Activated naive CD4-positive, alpha-beta T cell treated with anti-CD3 and anti-CD28 coated beads, Interleukin-2, amount 50 U/mL, for 16 hours (primary cell): ENCODE data around the gene TIGD3.
A peak's percentile ranks its signal among the peaks of the same experiment; 100 is the strongest.

Source experiments
- DNase-seq: peaks from one replicate; pipeline ENCODE4 v3.0.0-alpha.2; 2020

TIGD3 gene

DNA sequence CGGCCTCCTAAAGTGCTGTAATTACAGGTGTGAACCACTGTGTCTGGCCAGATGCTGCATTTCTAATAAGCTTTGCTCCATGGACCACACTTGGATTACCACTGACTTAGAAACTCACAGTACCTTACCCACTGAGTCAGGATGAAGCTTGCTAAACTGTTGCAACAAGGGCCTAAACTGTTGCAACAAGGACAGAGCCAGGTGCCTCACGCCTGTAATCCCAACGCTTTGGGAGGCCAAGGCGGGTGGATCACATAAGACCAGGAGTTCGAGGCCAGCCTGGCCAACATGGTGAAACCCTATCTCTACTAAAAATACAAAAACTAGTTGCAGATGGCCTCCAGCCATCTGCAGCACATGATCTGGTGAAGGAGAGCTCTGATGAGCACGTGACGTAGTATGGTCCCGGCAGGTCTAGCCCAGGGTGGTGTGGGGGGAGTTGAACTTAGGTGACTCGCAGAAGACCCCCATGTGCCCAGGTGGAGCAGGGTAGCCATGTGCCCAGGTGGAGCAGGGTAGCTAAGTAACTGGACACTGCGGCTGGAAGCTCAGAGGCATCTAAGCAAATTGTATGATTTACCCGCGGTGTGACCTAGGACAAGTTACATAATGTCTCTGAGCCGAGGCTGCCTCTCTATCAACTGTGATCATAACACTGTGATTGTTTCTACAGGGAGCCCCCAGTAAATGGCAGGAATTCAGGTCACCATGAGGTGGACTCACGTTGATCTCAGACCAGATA, 19.5 kb downstream of the TIGD3 start:
- DNase-seq, result no peak

GRCh38 chr11:65375012-65375411, 20.5 kb downstream of the TIGD3 start:
- DNase-seq, result no peak

- DNase-seq, result no peak
Observed at GRCh38 chr11:65376138-65376713, 21.7 kb downstream of the TIGD3 start.

- no peak for DNase-seq
Observed at GRCh38 chr11:65377036-65377435, 22.5 kb downstream of the TIGD3 start.

DNA sequence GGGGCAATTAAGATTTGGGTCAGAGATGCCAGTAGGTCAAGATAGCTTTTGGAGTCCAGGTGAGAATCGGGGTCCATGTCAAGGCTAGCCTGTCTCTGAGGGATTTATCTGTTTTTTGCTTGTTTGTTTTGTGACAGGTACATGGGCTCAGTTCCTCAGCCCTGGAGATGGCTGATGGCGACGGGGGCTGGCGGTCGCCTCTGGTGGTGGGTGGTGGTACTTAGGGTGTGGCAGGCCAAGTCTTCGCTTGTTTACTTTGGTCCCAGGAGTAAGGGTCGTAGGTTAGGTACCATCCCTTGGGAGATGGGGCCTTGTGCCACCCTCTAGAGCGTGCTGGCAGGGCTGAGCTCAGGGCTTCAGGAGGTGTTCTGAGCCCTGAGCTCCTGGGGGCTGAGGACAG, 23.2 kb downstream of the TIGD3 start:
- no peak for DNase-seq

DNA sequence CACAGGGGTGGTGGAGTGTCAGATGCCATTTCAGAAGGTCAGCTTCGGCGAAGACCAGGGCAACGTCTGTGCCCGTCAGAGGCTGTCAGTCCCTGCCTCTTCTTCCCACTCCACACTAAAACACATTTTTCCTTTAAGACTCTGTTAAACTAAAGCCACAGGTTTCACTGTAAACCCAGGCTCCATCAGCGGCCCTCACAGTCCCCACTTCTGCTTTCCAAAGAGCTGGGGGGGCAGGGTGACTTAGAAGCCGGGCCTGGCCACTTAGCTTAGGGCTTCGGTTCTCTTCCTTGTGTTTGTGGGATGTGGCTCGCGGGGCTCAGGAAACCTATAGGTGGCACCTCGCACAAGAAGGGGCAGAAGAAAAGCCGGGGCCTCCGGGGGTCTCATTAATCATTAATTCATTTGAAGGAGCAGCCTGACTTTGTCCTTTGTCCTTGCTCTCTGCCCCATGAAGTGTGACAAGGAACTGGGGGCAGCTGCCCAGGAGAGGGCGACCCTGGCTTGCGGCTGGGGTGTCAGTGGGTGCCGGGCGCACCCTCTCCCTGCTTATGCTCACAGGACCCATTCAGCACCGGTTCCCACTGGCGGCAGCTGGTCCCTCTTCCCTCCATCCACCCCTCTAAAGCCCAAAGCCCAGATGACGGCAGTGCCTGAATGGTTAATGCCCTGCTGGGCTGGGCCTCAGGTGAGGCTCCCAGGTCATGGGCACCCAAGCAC, 23.8 kb downstream of the TIGD3 start:
- DNase-seq, result no peak

DNA sequence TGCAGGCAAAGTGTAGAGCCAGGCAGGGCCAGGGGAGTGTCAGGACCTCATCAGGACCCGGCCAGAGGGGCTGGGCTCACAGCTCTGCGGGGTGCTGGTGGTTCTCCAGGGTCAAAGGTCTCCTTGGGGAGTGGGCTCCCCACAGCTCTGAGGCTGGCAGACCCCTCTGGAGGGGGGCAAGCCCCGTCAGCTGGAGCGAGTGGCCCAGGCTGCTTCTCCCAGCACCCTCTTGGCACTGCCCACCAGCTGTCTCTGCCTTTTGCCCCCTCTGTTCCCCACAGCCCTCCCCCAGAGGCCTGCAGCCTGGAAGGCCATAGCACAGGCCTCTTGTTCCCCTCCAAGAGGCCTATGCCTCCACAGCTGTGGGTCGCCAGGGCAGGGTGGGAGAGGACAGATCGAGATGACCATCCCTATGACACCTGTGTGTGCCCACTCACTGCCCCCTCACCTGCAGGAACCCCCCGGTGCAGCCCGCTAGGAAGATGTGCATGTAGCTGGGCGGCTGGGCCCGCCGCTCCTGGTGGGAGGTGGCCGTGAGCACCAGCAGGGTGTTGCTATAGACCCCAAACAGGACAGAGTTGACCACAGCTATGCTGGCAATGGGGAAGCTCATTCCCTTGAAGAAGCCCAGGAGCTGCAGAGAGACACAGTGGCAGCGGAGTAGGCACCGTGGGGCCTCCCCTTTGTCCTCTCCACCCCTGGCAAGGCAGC, 24.5 kb downstream of the TIGD3 start:
- no peak for DNase-seq

GRCh38 chr11:65379698-65380459, 25.3 kb downstream of the TIGD3 start:
- no peak for DNase-seq

- no peak for DNase-seq
Observed at GRCh38 chr11:65380460-65381119, 26.0 kb downstream of the TIGD3 start.

DNA sequence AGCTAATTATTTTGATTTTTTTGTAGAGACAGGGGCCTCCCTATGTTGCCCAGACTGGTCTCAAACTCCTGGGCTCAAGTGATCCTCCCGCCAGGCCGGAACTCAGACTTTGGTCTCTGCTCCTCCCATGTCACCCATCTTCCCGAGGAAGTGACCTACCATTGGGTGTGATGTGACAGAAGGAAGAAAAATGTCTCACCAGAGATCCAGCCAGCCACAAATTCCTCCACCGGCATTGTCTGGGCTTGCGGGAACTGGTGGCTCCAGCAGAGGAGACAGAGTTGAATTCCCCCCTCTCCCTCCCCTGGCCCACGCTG, 27.1 kb downstream of the TIGD3 start:
- no peak for DNase-seq

- peak; percentile 96 for DNase-seq
Observed at GRCh38 chr11:65382033-65382803, 27.7 kb downstream of the TIGD3 start, which contains the start of gene SLC25A45. TSS of gene SLC25A45 (minus strand) at chr11:65382646. CDS start at chr11:65381951, 695 bp downstream.

GRCh38 chr11:65382804-65383368, 28.3 kb downstream of the TIGD3 start:
- no peak for DNase-seq

GRCh38 chr11:65383778-65384177, 29.2 kb downstream of the TIGD3 start:
- no peak for DNase-seq

- DNase-seq, result no peak
Observed at GRCh38 chr11:65384301-65384889, 29.8 kb downstream of the TIGD3 start.

DNA sequence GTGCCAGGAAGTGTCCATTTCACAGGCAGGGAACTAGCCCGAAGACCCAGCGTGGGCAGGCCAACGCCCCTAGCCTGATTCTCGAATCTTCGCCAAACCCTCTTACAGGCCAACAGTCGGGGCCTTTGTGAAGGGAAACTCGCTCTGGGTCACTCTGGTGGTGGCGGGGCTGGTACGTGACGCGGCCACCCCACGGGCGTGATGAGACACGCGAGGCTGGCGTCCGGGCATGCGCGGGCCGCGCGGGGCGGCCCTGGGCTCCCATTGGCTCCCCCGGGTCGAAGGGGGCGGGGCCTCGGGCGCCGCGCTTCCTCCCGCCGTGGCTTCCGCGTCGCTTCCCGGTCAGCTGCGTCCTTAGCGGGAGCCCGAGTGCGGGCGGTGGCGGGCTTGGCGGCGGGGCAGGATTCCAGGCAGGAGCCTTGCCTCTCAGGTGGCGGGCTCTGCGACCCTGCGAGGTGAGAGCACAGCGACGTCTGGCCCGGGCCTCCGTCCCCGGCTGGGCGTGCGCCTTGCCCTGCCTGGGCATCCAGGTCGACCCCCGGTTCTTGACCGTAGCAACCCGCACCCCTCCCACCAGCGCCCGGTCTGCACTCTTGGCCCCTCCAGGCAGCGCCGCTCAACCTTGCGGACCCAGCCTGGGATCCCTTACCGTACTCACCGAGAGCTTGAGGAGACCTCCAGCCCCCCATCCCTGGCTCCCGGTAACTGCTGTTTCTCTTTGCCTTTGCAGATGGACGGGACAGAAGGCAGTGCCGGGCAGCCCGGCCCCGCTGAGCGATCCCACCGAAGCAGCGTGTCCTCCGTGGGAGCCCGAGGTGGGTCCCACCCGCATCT, 32.0 kb downstream of the TIGD3 start, which contains the start of gene FRMD8:
TSS of gene FRMD8 (plus strand) at position 331 of the 834 bp plus-strand sequence. CDS start at position 731, 400 bp downstream.
- DNase-seq, result peak; percentile 87

DNA sequence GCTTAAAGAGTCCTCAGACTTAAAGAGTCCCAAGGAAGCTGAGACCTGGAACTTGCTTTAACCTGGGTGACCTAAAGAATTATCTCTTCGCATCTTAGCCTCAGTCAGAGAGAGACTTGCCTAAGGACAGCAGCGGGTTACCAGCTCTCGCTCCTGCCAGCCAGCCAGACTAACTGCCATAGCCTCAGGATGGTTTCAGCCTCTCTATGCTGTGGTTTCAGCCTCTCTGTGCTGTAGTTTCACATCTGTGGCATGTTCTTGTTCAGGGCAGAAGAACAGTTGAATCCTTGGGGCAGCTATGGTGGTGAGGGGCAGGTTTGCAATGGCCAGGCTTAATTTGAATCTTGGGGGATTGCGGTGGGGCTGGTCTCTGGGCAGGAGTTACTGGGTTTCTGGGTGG, 34.2 kb downstream of the TIGD3 start:
- no peak for DNase-seq

- no peak for DNase-seq
Observed at GRCh38 chr11:65389294-65389980, 34.9 kb downstream of the TIGD3 start.

GRCh38 chr11:65390099-65390941, 35.8 kb downstream of the TIGD3 start:
- no peak for DNase-seq
